Right lobe of liver (tissue), 5 donors: ENCODE results near the gene RAD1. TPM values are rescaled to one million over a fixed set of nuclear protein-coding genes. Genes with fewer than 3 reads are reported as not detected.

Source experiments
- total RNA-seq, 6 experiments: library from RNA; depleted of rRNA in 2 of 6; stranded (reverse); fragments of >200 nt in 2 of 6; fragmentation: NEBNext Ultra II Directional in 3 of 6; extraction: Animal tissue kit (Norgen Biotek cat#: 25700) in 3 of 6; gene quantifications; one replicate each; pipeline versions ENCODE4 v1.1.0 to v1.2.4, GENCODE V29; 2016 to 2023
- donor health status: DM: no; HTN: no; CAD: no.
- donor health status: DM: no; HTN: no; CAD: no.
- donor health status: DM: no; HTN: yes; CAD: no.
- donor health status: DM: no; HTN: yes; CAD: no.

The RAD1 gene
- total RNA-seq, 6 experiments from 2014 or later, result 4.7 to 9.0 (median 6.2) TPM

Other genes with a start within 250 kb of the RAD1 start
- under 1 TPM in 2 of 6 experiments, not detected in 4; 0.15 to 0.51 TPM for gene TTC23L, start 76.3 kb downstream of the RAD1 start, total RNA-seq
- gene BRIX1, start 207 bp upstream of the RAD1 start, total RNA-seq, result 1 to 10 TPM; 4.9 to 9.4 (median 8.1) TPM
- gene DNAJC21, start 14.1 kb upstream of the RAD1 start, total RNA-seq, result 10 to 100 TPM; 13.3 to 23.9 (median 20.2) TPM
- gene AGXT2, start 132.4 kb upstream of the RAD1 start, total RNA-seq, result 10 to 100 TPM; 24.7 to 88.2 (median 55.8) TPM